Kidney (tissue), 14 donors: Measurements from ENCODE around the gene TAX1BP1. TPM values are rescaled to one million over a fixed set of nuclear protein-coding genes. Genes with fewer than 3 reads are reported as not detected.

Experiments used
- DNase-seq, 5 donors: peaks; one replicate each; pipeline ENCODE4 v3.0.0-alpha.2; 2013 to 2020
- FAIRE-seq: peaks from 2 replicates; lab custom pipeline; 2012; peaks lifted over from hg19 to GRCh38; lab: Jason Lieb, UNC
- H3K27ac ChIP-seq, 2 donors: one replicate each; pipeline ENCODE4 v1.7.0; 2013; ENCODE audit warnings: low read depth in 2 of 2, low read length in 2 of 2, inconsistent platforms in 1 of 2
- H3K27me3 ChIP-seq: one replicate; pipeline ENCODE4 v1.7.1; 2013; ENCODE audit warnings: low read length, inconsistent platforms; ENCODE audit not compliant: control insufficient read depth, insufficient read depth
- H3K36me3 ChIP-seq, 3 donors: one replicate each; pipeline versions ENCODE4 v1.7.0 to v1.7.1; 2013; ENCODE audit warnings: low read length in 3 of 3, control low read depth in 1 of 3, inconsistent platforms in 1 of 3; ENCODE audit not compliant: insufficient read depth in 3 of 3, control insufficient read depth in 2 of 3
- H3K4me1 ChIP-seq, 3 donors: one replicate each; pipeline versions ENCODE4 v1.7.0 to v1.7.1; 2013; ENCODE audit warnings: low read length in 3 of 3, inconsistent platforms in 1 of 3, low read depth in 1 of 3; ENCODE audit not compliant: control insufficient read depth in 2 of 3, insufficient read depth in 2 of 3
- H3K4me3 ChIP-seq, 3 donors: one replicate each; pipeline versions ENCODE4 v1.7.0 to v1.8.1; 2013; ENCODE audit warnings: low read length in 3 of 3, control low read depth in 1 of 3, inconsistent platforms in 1 of 3
- H3K9ac ChIP-seq, 3 donors: one replicate each; pipeline versions ENCODE4 v1.7.0 to v1.7.1; 2013; ENCODE audit warnings: low read length in 3 of 3, control low read depth in 1 of 3, inconsistent platforms in 1 of 3
- H3K9me3 ChIP-seq, 3 donors: one replicate each; pipeline versions ENCODE4 v1.7.0 to v1.7.1; 2013; ENCODE audit warnings: low read length in 3 of 3, control low read depth in 1 of 3, inconsistent platforms in 1 of 3; ENCODE audit not compliant: control insufficient read depth in 2 of 3, insufficient read depth in 1 of 3
- intact Hi-C: fragments of 100-400 bp; cut with DNase I; formaldehyde crosslinking; loops from one replicate; pipeline ENCODE4 v1.11.1; 2022
- polyA plus RNA-seq: library from polyadenylated mRNA; stranded (reverse); fragments of 350-450 nt; fragmentation: Illumina TruSeq; extraction: RNeasy Lipid Tissue Mini Kit (QIAGEN cat#74804); gene quantifications from one replicate; pipeline ENCODE4 v1.2.3, GENCODE V29; 2014; ENCODE audit warnings: low read depth, low replicate concordance; ENCODE audit not compliant: insufficient read depth
- total RNA-seq: library from RNA; stranded (reverse); fragmentation: NEBNext Ultra II Directional; extraction: Animal tissue kit (Norgen Biotek cat#: 25700); gene quantifications from one replicate; pipeline ENCODE4 v1.2.1, GENCODE V29; 2021
- TF ChIP-seq, protein P1 (sequence below): IDR thresholded peaks from 3 replicates; pipeline ENCODE4 v1.5.1; 2012; ENCODE audit warnings: mild to moderate bottlenecking, moderate library complexity, borderline replicate concordance; ENCODE audit not compliant: insufficient read depth; ENCODE audit errors: extremely low read depth
- donor health status: control.
- donor health status: control.
- donor health status: control.
- donor health status: control.
- donor health status: control.
- donor health status: DM: yes; HTN: yes; CAD: no.
- donor health status: Normal renal cell carcinoma (clear cell type).

Gene TAX1BP1
- total and polyA plus RNA-seq, 2 donors from 2014 or later = 88.4 to 113 TPM

DNA sequence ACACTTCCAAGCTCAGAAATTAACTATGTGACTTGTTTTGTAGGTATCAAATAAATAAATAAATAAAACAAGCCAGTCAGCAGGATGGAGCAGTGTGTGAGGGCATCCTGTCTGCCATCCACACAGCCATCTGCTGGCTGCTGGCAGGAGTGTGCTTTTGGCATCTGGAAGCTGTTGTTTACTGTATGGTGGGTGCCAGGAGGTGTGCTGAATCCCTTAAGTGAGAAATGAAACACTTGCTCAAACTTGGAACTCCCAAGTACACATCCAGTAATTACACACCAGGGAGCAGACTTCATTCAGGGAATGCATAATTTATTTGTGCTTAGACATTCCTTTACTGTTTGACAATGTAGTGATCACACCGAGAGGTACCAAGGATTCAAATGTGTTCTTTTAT is 16.9 kb upstream of the TAX1BP1 start:
- no peaks in the 10 kb centered on the region for H3K9me3 ChIP-seq
- intact Hi-C loops = no loop called here
- DNase-seq (peak in 1 of 5 donors; percentile 19), FAIRE-seq (no peak)
- H3K27ac ChIP-seq = no peak overlapping the region
- H3K9ac ChIP-seq = no peak overlapping the region
- TF ChIP-seq, protein P1, sequence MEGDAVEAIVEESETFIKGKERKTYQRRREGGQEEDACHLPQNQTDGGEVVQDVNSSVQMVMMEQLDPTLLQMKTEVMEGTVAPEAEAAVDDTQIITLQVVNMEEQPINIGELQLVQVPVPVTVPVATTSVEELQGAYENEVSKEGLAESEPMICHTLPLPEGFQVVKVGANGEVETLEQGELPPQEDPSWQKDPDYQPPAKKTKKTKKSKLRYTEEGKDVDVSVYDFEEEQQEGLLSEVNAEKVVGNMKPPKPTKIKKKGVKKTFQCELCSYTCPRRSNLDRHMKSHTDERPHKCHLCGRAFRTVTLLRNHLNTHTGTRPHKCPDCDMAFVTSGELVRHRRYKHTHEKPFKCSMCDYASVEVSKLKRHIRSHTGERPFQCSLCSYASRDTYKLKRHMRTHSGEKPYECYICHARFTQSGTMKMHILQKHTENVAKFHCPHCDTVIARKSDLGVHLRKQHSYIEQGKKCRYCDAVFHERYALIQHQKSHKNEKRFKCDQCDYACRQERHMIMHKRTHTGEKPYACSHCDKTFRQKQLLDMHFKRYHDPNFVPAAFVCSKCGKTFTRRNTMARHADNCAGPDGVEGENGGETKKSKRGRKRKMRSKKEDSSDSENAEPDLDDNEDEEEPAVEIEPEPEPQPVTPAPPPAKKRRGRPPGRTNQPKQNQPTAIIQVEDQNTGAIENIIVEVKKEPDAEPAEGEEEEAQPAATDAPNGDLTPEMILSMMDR = peak; percentile 21
- no peaks in the 10 kb centered on the region for H3K36me3 ChIP-seq
- no peaks in the 10 kb centered on the region for H3K4me1 ChIP-seq
- no peaks in the 10 kb centered on the region for H3K27me3 ChIP-seq
- no peak overlapping the region for H3K4me3 ChIP-seq

DNA sequence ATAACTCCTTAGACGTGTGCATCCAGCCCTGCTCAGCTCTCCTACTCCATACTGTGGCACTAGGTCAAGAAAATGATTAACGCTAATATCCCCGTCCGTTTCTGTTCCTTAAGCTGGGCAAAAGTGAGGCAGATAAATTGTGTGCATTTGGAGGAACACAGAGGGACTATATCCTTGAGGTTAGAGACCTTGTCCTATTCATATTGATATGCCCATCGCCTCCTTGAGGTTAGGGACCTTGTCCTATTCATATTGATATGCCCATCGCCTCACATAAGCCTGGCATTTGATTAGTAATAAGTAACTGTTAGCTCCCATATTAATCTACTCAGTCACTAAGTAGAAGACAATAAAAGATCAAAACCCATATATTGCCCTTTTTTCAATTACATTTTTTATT is 12.9 kb upstream of the TAX1BP1 start:
- no peak overlapping the region for H3K9ac ChIP-seq
- FAIRE-seq = no peak
- H3K36me3 ChIP-seq = no peaks in the 10 kb centered on the region
- no peaks in the 10 kb centered on the region for H3K9me3 ChIP-seq
- H3K4me3 ChIP-seq = no peak overlapping the region
- H3K4me1 ChIP-seq = no peaks in the 10 kb centered on the region
- intact Hi-C loops = no loop called here
- H3K27me3 ChIP-seq = no peaks in the 10 kb centered on the region
- no peak overlapping the region for H3K27ac ChIP-seq
- DNase-seq = no peak
- TF ChIP-seq, protein P1 = no peak

DNA sequence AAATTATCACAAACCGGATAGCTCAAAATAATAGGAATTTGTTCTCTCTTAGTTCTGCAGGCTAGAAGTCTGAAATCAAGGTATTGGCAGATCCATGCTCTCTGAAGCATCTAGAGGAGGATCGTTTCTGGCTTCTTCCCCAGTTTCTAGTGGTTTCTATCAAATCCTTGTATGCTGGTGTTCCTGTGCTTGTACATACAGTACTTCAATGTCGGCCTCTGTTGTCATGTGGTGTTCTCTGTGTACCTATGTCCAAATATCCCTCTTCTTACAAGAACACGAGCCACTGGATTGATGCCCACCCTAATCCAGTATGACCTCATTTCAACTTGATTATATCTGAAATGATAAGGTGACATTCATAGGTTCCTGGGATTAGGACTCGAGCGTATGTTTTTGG is 9.8 kb upstream of the TAX1BP1 start:
- H3K27me3 ChIP-seq = no peaks in the 10 kb centered on the region
- TF ChIP-seq, protein P1 = no peak
- no peak overlapping the region for H3K4me3 ChIP-seq
- no peaks in the 10 kb centered on the region for H3K9me3 ChIP-seq
- no peaks in the 10 kb centered on the region for H3K4me1 ChIP-seq
- intact Hi-C loops = no loop called here
- no peaks in the 10 kb centered on the region for H3K36me3 ChIP-seq
- no peak overlapping the region for H3K27ac ChIP-seq
- no peak for DNase-seq
- H3K9ac ChIP-seq = no peak overlapping the region
- FAIRE-seq = no peak

DNA sequence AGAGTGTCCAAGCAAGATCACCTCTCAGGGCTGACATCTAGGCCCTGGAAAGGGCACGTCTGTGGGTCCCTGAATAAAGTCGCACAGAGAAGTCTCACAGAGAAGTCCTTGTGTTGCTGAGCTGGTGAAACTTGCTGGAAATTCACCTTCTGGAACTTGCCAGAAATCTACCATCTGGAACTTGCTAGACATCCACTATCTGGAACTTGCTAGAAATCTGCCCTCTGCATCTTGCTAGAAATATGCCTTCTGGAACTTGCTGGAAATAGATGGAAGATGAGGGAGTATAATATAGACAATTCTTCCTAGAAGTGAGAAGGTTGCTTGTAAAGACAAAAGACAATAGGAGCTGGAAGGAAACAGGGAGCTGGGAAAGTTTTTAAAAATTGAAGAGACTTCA is 5.4 kb upstream of the TAX1BP1 start:
- intact Hi-C loops = no loop called here
- Histone ChIP-seq H3K4me1 (peaks cover 0 to 6% (median 3%) of the 10 kb centered on the region in 3 donors), H3K27me3 (no peaks in the 10 kb centered on the region), H3K4me3 (no peak overlapping the region), H3K9me3 (no peaks in the 10 kb centered on the region), H3K9ac (no peak overlapping the region), H3K36me3 (no peaks in the 10 kb centered on the region), H3K27ac (no peak overlapping the region)
- TF ChIP-seq, protein P1 = no peak
- FAIRE-seq (no peak), DNase-seq (no peak)
